GM18498 (cell line): Measurements from ENCODE around the gene GYPC.

Experiments
- ATAC-seq: cut with Tn5 transposase; IDR thresholded peaks from one replicate; pipeline ENCODE4 v1.9.1; 2021; ENCODE audit warnings: mild to moderate bottlenecking, moderate library complexity; ENCODE audit not compliant: unreplicated experiment

Gene GYPC

GRCh38 chr2:126725580-126725979 lies 69.6 kb downstream of the GYPC start:
- no peak for ATAC-seq

GRCh38 chr2:126729896-126730295 lies 73.9 kb downstream of the GYPC start:
- ATAC-seq, result no peak

- no peak for ATAC-seq
Observed at GRCh38 chr2:126730655-126731054, 74.7 kb downstream of the GYPC start.

GRCh38 chr2:126731353-126731752 lies 75.4 kb downstream of the GYPC start:
- no peak for ATAC-seq

GRCh38 chr2:126732682-126733245 lies 76.8 kb downstream of the GYPC start:
- no peak for ATAC-seq

- ATAC-seq, result no peak
Observed at GRCh38 chr2:126733795-126734194, 77.8 kb downstream of the GYPC start.

GRCh38 chr2:126736133-126736874 lies 80.3 kb downstream of the GYPC start:
- ATAC-seq, result no peak

GRCh38 chr2:126739141-126739540 lies 83.2 kb downstream of the GYPC start:
- no peak for ATAC-seq

- ATAC-seq, result no peak
Observed at GRCh38 chr2:126744640-126745039, 88.7 kb downstream of the GYPC start.
